DMS153 treated with DMSO at 0.1 percent for 48 hours (cell line): ENCODE data around the gene DIP2C.

Source experiments
- DNase-seq: peaks from one replicate; lab custom pipeline; 2025; ENCODE audit not compliant: unreplicated experiment; lab: John Stamatoyannopoulos, UW

Gene DIP2C

GRCh38 chr10:224571-224970 lies 464.9 kb downstream of the DIP2C start:
- DNase-seq = no peak
